HepG2 (cell line): Measurements from ENCODE around the gene HLA-DQB2. TPM values are rescaled to one million over a fixed set of nuclear protein-coding genes. Genes with fewer than 3 reads are reported as not detected.
A peak's percentile ranks its signal among the peaks of the same experiment; 100 is the strongest.

ENCODE experiments used
- BCL3 ChIP-seq: sonication (generic); formaldehyde crosslinking; IDR thresholded peaks from 2 replicates; pipeline ENCODE4 v1.5.1; 2020; ENCODE audit warnings: mild to moderate bottlenecking, missing genetic modification reagents, moderate library complexity
- DNMT1 ChIP-seq: sonication (generic); formaldehyde crosslinking; IDR thresholded peaks from 2 replicates; pipeline ENCODE4 v1.5.1; 2020; ENCODE audit warnings: mild to moderate bottlenecking, missing genetic modification reagents
- DNMT3B ChIP-seq: conservative IDR thresholded peaks from 2 replicates; pipeline ENCODE4 v1.6.1; 2016; ENCODE audit warnings: missing biosample characterization, control low read depth
- NR2F6 ChIP-seq, 2 experiments: IDR thresholded peaks; 2 replicates each; pipeline ENCODE4 v1.6.1; 2016; ENCODE audit warnings: antibody characterized with exemption in 1 of 2, mild to moderate bottlenecking in 1 of 2
- NRL ChIP-seq: sonication (generic); formaldehyde crosslinking; IDR thresholded peaks from 2 replicates; pipeline ENCODE4 v1.5.0; 2020; ENCODE audit warnings: missing genetic modification reagents, mild to moderate bottlenecking, moderate library complexity, borderline replicate concordance
- RBM22 ChIP-seq: fragments of 200-400 bp; formaldehyde crosslinking; optimal IDR thresholded peaks from 2 replicates; pipeline ENCODE3; 2017; ENCODE audit warnings: mild to moderate bottlenecking, low read length, moderate library complexity
- SOX13 ChIP-seq, 3 experiments: fragments of 450-650 bp in 1 of 3; sonication (generic) in 1 of 3; formaldehyde crosslinking in 1 of 3; IDR thresholded peaks in 2 of 3; conservative IDR thresholded peaks in 1 of 3; 2 replicates each; pipeline versions ENCODE4 v1.5.0 to v1.6.1; 2016 to 2020; ENCODE audit warnings: antibody characterized with exemption in 1 of 3, mild to moderate bottlenecking in 1 of 3, missing compliant biosample characterization in 1 of 3, missing genetic modification reagents in 1 of 3, moderate library complexity in 1 of 3
- TBL1XR1 ChIP-seq: fragments of 150-350 bp; IDR thresholded peaks from 2 replicates; pipeline ENCODE4 v1.6.1; 2014; ENCODE audit warnings: borderline replicate concordance, low read length; ENCODE audit not compliant: partially characterized antibody
- TRIM22 ChIP-seq: fragments of 450-650 bp; IDR thresholded peaks from 2 replicates; pipeline ENCODE4 v1.6.1; 2017
- U2AF1 ChIP-seq: fragments of 200-400 bp; formaldehyde crosslinking; optimal IDR thresholded peaks from 2 replicates; pipeline ENCODE3; 2017; ENCODE audit warnings: mild to moderate bottlenecking, low read depth, low read length
- ZBTB3 ChIP-seq: sonication (generic); formaldehyde crosslinking; IDR thresholded peaks from 2 replicates; pipeline ENCODE4 v1.4.0; 2020; ENCODE audit warnings: low read depth, mild to moderate bottlenecking, moderate library complexity, missing genetic modification reagents, borderline replicate concordance
- ZMYM3 ChIP-seq: sonication (generic); formaldehyde crosslinking; IDR thresholded peaks from 2 replicates; pipeline ENCODE4 v1.5.1; 2020; ENCODE audit warnings: mild to moderate bottlenecking, missing genetic modification reagents
- ZNF121 ChIP-seq: sonication (generic); formaldehyde crosslinking; IDR thresholded peaks from 2 replicates; pipeline ENCODE4 v1.5.0; 2020; ENCODE audit warnings: mild to moderate bottlenecking, missing genetic modification reagents
- ZNF318 ChIP-seq: sonication (generic); formaldehyde crosslinking; IDR thresholded peaks from 2 replicates; pipeline ENCODE4 v1.4.0; 2020; ENCODE audit warnings: mild to moderate bottlenecking, missing genetic modification reagents
- ZNF335 ChIP-seq: sonication (generic); formaldehyde crosslinking; IDR thresholded peaks from 2 replicates; pipeline ENCODE4 v1.4.0; 2020; ENCODE audit warnings: missing genetic modification reagents
- ZNF354B ChIP-seq: sonication (generic); formaldehyde crosslinking; IDR thresholded peaks from 2 replicates; pipeline ENCODE4 v1.8.0; 2022; ENCODE audit warnings: mild to moderate bottlenecking, missing genetic modification reagents
- ZNF674 ChIP-seq: sonication (generic); formaldehyde crosslinking; IDR thresholded peaks from 2 replicates; pipeline ENCODE4 v1.5.0; 2020; ENCODE audit warnings: low read depth, mild to moderate bottlenecking, missing genetic modification reagents
- ZNF768 ChIP-seq: sonication (generic); formaldehyde crosslinking; IDR thresholded peaks from 2 replicates; pipeline ENCODE4 v1.4.0; 2020; ENCODE audit warnings: missing genetic modification reagents
- polyA plus RNA-seq, 8 experiments: library from polyadenylated mRNA; depleted of rRNA in 3 of 8; stranded (reverse) in 7 of 8; unstranded in 1 of 8; fragments of >200 nt; fragmentation: Illumina TruSeq in 4 of 8; extraction: Trizol in 4 of 8; gene quantifications; 2 replicates each; pipeline versions ENCODE4 v1.2.1 to v1.2.3, GENCODE V29; 2011 to 2016; ENCODE audit warnings: low read depth in 4 of 8, missing spikeins in 1 of 8, mixed read lengths in 1 of 8; ENCODE audit not compliant: insufficient read depth in 1 of 8
- total RNA-seq, 5 experiments: library from RNA; depleted of rRNA; stranded (reverse); fragments of >200 nt; fragmentation: Illumina TruSeq; extraction: Trizol; gene quantifications; 2 replicates each; pipeline ENCODE4 v1.2.3, GENCODE V29; 2016; ENCODE audit warnings: low read depth in 1 of 5

HLA-DQB2 gene
- total and polyA plus RNA-seq, 2 of the 13 experiments (the other 11 are each of a cell fraction or from before 2014, with no cell fraction given), result not detected

DNA sequence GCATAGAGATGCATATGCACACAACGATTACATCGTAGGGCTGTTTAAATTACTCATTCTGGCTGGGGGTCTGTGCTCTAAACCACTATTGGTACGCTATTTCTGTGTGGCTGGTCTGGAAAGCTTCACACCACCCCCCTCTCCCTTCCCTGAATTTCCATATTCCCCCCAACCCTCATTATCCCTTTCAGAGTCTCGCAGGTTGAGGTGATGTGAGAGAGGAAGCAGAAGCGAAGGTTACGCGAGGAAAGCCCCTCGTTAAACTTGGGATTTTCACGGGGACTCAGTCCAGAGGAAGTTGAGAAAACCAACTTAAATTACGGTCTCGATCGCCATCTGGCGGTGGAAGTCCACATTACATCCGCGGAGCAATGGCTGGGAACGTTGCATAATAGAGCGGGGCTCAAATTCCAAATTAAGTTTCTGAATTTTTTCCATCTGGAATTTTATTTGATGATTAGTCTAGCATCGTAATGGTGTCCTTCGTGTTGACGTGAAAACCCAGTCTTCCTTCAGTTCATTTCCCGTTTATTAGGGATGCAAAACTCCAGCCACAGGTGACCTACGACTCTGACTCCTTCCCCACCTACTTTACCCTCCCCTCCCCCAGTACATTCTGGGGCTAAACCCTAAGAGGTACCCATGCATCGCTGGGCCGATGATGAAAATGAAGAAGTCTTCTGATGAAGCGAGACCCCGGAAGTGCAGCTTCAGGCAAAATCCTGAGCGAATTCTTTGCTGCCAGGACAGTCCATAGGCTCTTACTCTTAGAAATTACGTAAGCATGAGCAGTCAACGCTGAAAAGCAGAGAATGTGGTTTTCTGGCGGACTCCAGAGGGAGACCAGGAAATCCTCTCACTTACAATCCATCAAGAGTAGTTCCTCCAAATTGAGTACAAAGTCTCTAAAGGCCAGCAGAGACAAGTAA lies 33.8 kb upstream of the HLA-DQB2 start (continued):
- TF ChIP-seq BCL3 (no peak), RBM22 (no peak), ZNF354B (CRISPR knock-in tag) (no peak), TBL1XR1 (no peak), DNMT3B (CRISPR knock-in tag) (0 out of 2 replicates have a peak, but pooled peaks have one; percentile 42), DNMT1 (CRISPR knock-in tag) (no peak), ZNF335 (no peak), TRIM22 (no peak), ZNF768 (CRISPR knock-in tag) (no peak), SOX13 (IDR thresholded peaks at IDR 0.05) (no peak), SOX13 (CRISPR knock-in tag; conservative IDR thresholded peaks at IDR 0.05 in 1 of 2, IDR thresholded peaks at IDR 0.05 in 1 of 2) (no peak), ZNF318 (CRISPR knock-in tag) (no peak), ZMYM3 (CRISPR knock-in tag) (no peak), NR2F6 (IDR thresholded peaks at IDR 0.05) (no peak), NR2F6 (CRISPR knock-in tag; IDR thresholded peaks at IDR 0.05) (no peak), NRL (CRISPR knock-in tag) (no peak), ZBTB3 (CRISPR knock-in tag) (no peak), ZNF121 (CRISPR knock-in tag) (no peak), U2AF1 (no peak), ZNF674 (CRISPR knock-in tag) (no peak)
